SIG-M5 (cell line): Measurements from ENCODE around the gene MPRIP.

Experiments
- DNase-seq: peaks from one replicate; lab custom pipeline; 2025; lab: John Stamatoyannopoulos, UW

MPRIP gene

GRCh38 chr17:17029938-17030337 lies 12.3 kb upstream of the MPRIP start:
- DNase-seq: no peak

- no peak for DNase-seq
These were observed 11.6 kb upstream of the MPRIP start for GRCh38 chr17:17030515-17031211.

- DNase-seq: no peak
These were observed 10.0 kb upstream of the MPRIP start for GRCh38 chr17:17032131-17032692.

- DNase-seq: no peak
These were observed 8.8 kb upstream of the MPRIP start for GRCh38 chr17:17033466-17033865.

- no peak for DNase-seq
These were observed 8.2 kb upstream of the MPRIP start for GRCh38 chr17:17034026-17034425.

GRCh38 chr17:17034496-17035075 lies 7.7 kb upstream of the MPRIP start:
- no peak for DNase-seq

GRCh38 chr17:17035490-17035889 lies 6.8 kb upstream of the MPRIP start:
- DNase-seq: no peak

- DNase-seq: no peak
These were observed 6.2 kb upstream of the MPRIP start for GRCh38 chr17:17035920-17036523.

- no peak for DNase-seq
These were observed 5.7 kb upstream of the MPRIP start for GRCh38 chr17:17036524-17036998.

GRCh38 chr17:17039911-17040310 lies 2.3 kb upstream of the MPRIP start:
- no peak for DNase-seq

GRCh38 chr17:17041018-17041521 lies 1.2 kb upstream of the MPRIP start:
- no peak for DNase-seq

GRCh38 chr17:17041571-17042383 lies 480 bp upstream of the MPRIP start:
- DNase-seq: peak; percentile 64

GRCh38 chr17:17042851-17043460 lies 699 bp downstream of the MPRIP start:
- DNase-seq: no peak

GRCh38 chr17:17043461-17044271 lies 1.4 kb downstream of the MPRIP start:
- no peak for DNase-seq

GRCh38 chr17:17044846-17045561 lies 2.7 kb downstream of the MPRIP start:
- DNase-seq: peak; percentile 85

- no peak for DNase-seq
These were observed 5.8 kb downstream of the MPRIP start for GRCh38 chr17:17048106-17048505.

- no peak for DNase-seq
These were observed 8.4 kb downstream of the MPRIP start for GRCh38 chr17:17050346-17051345.

GRCh38 chr17:17051380-17051779 lies 9.1 kb downstream of the MPRIP start:
- no peak for DNase-seq
